GM12872 (cell line): ENCODE results near the gene TBKBP1.

Experiments used
- TF ChIP-seq, protein P1 (sequence below): IDR thresholded peaks from 3 replicates; pipeline ENCODE4 v1.5.1; 2011; ENCODE audit warnings: low read depth, mild to moderate bottlenecking, low read length, moderate library complexity; ENCODE audit not compliant: insufficient read depth

The TBKBP1 gene

DNA sequence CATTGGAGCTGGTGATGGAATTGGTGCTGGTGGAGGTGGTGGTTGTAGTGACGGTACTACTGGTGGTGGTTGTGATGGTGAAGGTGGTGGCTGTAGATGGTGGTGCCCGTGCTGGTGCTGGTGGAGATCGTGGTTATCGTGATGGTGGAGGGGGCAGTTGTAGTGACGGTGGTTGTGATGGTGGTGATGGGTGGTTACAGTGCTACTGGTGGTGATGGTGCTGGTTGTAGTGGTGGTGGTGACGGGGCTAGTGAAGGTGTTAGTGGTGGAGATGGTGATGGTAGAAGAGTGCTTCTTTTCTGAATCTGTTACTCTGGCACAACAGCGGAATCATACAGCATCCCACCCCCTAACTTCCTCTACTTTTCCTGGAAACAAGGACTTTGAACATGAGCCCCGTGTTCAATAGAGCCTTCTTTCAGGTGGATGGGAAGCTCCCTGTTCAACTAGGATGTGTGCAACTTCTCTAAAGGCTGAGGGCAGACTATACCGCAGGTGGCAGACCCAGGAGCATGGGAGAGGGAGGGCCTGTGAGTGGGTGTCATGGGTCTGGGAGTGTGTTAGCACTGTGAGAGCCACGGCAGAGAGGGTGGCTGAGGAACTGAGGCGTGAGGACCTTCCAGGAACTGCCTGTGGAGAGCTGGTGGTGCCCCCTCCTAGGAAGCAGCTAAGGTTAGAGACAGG lies 47.3 kb downstream of the TBKBP1 start:
- TF ChIP-seq, protein P1, sequence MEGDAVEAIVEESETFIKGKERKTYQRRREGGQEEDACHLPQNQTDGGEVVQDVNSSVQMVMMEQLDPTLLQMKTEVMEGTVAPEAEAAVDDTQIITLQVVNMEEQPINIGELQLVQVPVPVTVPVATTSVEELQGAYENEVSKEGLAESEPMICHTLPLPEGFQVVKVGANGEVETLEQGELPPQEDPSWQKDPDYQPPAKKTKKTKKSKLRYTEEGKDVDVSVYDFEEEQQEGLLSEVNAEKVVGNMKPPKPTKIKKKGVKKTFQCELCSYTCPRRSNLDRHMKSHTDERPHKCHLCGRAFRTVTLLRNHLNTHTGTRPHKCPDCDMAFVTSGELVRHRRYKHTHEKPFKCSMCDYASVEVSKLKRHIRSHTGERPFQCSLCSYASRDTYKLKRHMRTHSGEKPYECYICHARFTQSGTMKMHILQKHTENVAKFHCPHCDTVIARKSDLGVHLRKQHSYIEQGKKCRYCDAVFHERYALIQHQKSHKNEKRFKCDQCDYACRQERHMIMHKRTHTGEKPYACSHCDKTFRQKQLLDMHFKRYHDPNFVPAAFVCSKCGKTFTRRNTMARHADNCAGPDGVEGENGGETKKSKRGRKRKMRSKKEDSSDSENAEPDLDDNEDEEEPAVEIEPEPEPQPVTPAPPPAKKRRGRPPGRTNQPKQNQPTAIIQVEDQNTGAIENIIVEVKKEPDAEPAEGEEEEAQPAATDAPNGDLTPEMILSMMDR = no peak

DNA sequence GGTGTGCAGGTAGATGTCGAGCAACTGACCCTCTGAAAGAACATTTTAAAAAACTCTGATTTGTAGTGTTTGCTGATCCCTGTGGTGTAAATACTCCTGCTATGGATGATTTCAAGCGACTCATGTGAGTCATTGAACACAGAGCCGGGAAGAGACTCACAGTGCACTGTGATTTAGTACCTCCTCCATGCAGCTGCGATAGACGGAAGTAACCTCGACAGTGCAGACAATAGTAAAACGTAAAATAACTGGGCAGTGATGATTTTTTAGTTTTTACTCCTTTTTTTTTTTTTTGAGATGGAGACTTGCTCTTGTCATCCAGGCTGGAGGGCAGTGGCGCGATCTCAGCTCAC lies 47.8 kb downstream of the TBKBP1 start:
- TF ChIP-seq, protein P1 = no peak

DNA sequence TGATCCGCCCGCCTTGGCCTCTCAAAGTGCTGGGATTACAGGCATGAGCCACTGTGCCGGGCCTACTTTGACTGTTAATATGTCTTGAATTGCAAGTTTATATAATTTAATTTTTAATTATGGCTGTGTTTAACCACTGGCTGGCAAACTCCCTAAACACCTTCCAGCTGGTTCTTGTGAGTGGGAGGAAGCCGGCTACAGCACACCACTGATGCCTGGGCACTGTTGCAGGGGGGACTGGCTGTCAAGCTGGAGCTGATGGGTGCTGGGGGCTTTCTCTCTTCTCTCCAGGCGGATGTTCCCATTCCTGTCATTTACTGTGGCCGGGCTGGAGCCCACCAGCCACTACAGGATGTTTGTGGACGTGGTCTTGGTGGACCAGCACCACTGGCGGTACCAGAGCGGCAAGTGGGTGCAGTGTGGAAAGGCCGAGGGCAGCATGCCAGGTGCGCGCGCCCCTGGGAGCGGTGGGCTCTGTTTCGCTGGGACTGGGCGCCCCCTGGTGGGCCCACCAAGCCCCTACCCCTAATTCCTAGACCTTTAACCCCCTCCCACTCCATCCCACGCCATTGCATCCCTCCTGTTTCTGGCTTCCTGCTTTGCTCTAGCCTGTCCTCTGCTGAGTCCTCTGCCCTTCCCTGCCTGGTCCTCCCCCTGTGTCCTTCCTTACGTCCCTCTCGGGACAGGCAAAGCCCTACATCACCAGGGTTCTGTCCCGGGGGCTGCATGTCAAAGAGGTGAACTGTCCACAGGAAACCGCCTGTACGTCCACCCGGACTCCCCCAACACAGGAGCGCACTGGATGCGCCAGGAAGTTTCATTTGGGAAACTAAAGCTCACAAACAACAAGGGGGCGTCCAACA lies 48.6 kb downstream of the TBKBP1 start:
- TF ChIP-seq, protein P1 = peak; percentile 74

DNA sequence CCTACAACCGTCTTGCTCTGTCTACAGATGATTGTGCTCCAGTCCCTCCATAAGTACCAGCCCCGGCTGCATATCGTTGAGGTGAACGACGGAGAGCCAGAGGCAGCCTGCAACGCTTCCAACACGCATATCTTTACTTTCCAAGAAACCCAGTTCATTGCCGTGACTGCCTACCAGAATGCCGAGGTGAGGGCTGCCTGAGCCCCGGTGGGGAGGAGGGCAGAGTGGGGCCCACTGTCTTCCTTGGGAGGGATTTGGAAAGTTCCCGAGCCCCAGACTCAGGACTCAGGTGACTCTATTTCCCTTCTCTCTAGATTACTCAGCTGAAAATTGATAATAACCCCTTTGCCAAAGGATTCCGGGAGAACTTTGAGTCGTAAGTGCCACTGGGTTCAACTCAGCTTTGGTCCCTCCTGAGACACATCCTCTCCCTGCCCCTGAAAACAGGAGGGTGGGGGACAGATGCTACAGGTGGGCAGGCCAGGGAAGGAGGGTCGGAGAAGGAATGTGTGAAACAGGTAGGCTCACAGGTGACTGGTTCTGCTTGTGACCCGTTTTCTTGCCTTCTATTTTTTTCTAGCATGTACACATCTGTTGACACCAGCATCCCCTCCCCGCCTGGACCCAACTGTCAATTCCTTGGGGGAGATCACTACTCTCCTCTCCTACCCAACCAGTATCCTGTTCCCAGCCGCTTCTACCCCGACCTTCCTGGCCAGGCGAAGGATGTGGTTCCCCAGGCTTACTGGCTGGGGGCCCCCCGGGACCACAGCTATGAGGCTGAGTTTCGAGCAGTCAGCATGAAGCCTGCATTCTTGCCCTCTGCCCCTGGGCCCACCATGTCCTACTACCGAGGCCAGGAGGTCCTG lies 50.4 kb downstream of the TBKBP1 start:
- TF ChIP-seq, protein P1 = no peak

DNA sequence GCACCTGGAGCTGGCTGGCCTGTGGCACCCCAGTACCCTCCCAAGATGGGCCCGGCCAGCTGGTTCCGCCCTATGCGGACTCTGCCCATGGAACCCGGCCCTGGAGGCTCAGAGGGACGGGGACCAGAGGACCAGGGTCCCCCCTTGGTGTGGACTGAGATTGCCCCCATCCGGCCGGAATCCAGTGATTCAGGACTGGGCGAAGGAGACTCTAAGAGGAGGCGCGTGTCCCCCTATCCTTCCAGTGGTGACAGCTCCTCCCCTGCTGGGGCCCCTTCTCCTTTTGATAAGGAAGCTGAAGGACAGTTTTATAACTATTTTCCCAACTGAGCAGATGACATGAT lies 51.0 kb downstream of the TBKBP1 start:
- TF ChIP-seq, protein P1 = no peak

DNA sequence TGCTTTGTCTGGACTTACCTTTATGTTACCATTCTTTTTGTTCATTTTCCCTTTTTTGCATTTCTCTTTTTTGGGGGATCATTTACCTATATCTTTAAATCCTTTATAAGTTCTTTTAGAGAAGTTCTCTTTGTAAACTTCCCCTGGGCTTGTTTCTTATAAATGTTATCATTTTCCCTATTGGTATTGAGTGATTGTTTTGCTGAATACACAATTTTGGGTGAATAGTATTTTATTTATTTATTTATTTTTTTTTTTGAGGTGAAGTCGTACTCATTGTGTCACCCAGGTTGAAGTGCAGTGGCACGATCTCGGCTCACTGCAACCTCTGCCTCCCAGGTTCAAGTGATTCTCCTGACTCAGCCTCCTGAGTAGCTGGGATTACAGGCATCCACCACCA lies 57.5 kb downstream of the TBKBP1 start:
- TF ChIP-seq, protein P1 = no peak

DNA sequence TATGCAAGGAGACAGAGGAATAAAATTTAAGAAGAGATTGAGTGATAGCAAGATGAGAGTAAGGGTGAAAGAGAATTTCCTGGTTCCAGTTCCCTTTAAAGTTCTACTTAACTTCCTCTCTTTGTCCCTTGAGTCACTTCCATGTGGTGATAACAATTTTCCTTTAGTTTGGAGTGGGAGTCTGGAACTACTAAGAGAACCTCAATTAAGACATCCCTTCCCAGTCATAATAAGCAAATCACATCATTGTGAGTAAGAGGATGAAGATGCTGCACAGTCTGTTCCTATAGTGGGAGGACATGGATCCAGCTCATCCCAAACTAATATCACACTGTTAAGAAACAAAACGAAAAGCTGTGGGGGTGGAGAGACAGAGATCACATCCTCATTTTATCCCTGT lies 63.4 kb downstream of the TBKBP1 start:
- TF ChIP-seq, protein P1 = no peak
